Femur (tissue), 1 donor: ENCODE results near the gene MALRD1.
A peak's percentile ranks its signal among the peaks of the same experiment; 100 is the strongest.

ENCODE experiments used
- DNase-seq: peaks from one replicate; pipeline ENCODE4 v3.0.0-alpha.2; 2017

The MALRD1 gene

GRCh38 chr10:19245889-19246752 lies 197.5 kb downstream of the MALRD1 start:
- DNase-seq, result no peak

GRCh38 chr10:19247843-19248242 lies 199.2 kb downstream of the MALRD1 start:
- DNase-seq, result no peak

- no peak for DNase-seq
Observed at GRCh38 chr10:19250546-19250945, 201.9 kb downstream of the MALRD1 start.

- no peak for DNase-seq
Observed at GRCh38 chr10:19252531-19252930, 203.9 kb downstream of the MALRD1 start.

DNA sequence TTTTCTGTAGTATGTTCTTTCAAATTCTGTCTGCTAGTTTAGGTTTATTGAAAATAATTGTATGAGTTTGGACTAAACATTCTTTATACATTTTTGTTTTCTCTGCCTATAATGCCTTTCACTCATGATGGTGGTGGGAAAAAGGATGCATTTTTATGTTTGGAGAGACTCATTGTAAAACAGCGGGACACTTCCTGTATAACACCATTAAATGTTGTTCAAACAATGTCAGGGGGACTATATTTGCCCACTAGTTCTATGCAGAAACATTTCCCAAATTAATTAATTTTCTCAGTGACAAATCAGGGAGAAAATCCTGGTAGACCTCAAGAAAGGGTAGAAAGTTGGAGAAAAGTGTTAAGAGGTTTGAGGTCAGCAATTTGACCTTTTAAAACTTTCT lies 207.7 kb downstream of the MALRD1 start:
- no peak for DNase-seq

DNA sequence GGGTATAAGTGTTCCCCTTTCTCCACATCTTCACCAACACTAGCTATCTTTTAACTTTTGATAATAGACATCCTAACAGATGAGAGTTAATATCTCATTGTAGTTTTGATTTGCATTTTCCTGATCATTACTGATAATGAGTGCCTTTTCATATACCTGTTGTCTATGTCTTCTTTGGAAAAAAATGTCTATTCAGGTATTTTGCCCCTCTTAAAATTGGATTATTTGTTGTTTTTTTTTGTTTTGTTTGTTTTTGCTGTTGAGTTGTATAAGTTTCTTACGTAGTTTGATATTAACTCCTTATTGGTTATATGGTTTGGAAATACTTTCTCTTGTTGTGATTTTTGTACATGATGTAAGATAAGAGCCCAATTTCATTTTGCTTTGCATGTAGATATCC lies 214.7 kb downstream of the MALRD1 start:
- no peak for DNase-seq

- DNase-seq, result no peak
Observed at GRCh38 chr10:19283285-19283684, 234.7 kb downstream of the MALRD1 start.

DNA sequence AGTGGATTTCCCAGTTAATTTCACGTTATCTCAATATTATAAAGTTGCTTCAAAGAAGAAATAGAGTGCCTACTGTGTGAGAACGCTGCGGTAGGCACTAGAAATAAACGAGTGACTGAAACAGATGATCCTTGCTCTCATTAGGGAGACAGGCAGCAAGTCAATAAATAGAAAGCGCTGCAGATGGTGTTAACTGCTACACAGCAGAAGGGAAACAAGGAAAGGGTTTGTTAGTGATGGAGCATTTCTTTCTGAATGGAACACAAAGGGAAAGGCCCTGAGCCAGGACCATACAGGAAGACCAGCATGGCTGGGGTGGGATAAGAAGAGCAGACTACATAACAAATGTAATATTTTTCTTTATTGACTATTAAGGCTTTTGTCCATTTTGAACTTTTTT lies 235.2 kb downstream of the MALRD1 start:
- DNase-seq, result no peak

GRCh38 chr10:19290770-19291169 lies 242.2 kb downstream of the MALRD1 start:
- DNase-seq, result no peak

DNA sequence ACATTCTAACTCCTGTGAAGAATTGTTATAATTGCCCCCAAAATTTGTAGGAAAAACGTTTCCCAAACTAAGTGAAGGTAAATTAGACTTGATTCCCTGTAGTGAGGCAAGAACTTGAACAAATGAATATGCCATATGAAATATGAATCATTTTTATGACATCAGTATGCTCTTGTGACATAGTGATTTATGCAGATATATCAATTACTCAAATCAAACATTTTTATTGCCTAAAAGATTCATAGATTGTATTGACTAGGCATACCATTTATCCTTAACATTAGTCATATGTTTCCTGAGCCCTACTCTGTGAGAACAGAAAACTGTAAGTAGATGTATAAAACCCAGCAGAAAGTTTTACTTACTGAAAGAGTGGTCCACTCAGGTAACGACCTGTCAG lies 245.6 kb downstream of the MALRD1 start:
- DNase-seq, result no peak

GRCh38 chr10:19299645-19300044 lies 251.0 kb downstream of the MALRD1 start:
- DNase-seq, result no peak

DNA sequence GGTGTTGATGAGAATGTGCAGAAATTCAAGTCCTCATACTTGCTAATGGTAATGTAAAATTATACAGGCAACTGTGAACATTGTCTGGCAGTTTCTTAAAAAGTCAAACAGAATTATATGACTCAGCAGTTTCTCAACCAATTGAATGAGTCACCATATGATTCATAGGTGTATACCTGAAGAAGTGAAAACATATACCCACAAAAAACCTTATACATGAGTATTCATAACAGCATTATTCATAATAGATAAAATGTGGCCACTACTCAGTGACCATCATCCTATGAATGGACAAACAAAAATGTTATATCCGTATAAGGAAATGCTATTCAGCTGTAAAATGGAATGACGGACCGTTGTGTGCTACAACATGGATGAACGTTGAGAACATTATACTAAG lies 253.5 kb downstream of the MALRD1 start:
- DNase-seq, result no peak

- no peak for DNase-seq
Observed at GRCh38 chr10:19310066-19310465, 261.5 kb downstream of the MALRD1 start.

GRCh38 chr10:19316204-19316870 lies 267.7 kb downstream of the MALRD1 start:
- DNase-seq, result no peak

DNA sequence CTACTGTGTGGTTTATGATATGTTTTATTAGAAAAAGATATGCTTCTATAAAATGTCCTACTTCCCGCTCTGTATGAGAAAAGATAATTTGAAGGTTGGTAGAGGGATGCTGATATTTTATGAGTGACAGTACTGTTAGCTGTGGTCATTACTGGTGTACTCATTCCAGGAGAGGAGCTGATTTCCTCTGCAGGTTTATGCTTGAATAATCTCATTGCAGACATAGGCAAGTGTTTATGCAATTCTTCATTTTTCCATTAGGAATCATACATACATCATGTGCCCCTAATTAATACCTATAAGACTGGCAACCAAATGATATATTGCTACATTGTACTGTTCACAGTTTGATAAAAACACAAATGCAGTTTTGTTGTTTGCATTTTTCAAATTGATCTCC lies 269.4 kb downstream of the MALRD1 start:
- DNase-seq, result no peak

DNA sequence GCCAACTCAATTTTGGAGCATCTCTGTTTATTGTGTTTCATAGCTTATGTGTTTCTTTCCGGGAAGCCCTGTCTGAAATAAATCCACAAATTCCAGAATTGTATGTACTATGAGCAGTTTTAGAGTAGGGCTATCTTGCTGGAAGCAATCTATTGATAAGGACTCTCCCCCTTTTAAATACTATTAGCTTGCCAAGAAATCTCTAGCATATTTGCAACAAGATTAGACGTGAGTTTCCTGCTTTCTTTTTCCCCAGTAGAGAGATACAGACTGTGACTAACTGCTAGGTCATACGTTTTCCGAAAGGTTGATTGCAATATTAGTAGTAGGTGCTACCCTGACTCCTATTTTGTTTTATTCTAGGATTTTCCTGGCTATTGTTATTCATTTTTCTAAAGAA lies 277.0 kb downstream of the MALRD1 start:
- DNase-seq, result no peak

DNA sequence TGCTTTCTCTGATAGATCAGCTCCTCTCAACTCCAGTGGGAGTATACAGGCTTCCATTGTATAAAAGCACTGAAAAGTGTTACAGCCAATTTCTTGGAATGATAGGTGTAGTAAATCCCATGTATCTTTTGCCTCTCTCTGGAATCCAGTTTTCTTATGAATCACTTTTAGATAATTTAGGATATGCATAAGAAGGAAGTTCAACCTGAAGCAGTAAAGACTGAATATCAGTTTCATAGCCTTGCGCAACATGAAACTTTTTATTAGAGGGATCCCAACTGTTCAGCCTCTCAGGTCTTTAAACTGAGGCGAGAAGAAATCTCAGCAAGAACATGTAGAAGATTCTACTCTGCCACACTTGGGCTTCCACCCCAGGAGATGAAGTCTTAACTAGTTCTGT lies 280.0 kb downstream of the MALRD1 start:
- no peak for DNase-seq

- DNase-seq, result no peak
Observed at GRCh38 chr10:19329475-19329874, 280.9 kb downstream of the MALRD1 start.

DNA sequence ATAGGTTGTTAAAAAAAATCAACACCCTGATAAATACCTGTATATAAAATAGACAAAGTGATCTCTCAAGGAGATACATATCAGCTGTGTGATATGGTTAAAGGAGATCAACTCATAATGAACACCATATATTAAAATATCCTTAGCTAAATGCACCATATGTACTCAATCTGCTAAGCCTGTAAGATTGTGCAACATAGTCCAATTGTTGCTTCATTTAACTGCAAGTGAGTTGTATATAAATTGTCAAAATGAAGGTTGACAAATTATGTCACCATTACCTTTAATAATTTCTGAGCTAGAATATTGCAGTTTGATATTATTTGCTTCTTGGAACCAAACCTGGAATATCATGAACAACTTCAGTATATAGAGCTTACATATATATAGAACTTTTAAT lies 283.7 kb downstream of the MALRD1 start:
- no peak for DNase-seq

GRCh38 chr10:19333631-19334030 lies 285.0 kb downstream of the MALRD1 start:
- no peak for DNase-seq

GRCh38 chr10:19347621-19348020 lies 299.0 kb downstream of the MALRD1 start:
- peak; percentile 23 for DNase-seq

DNA sequence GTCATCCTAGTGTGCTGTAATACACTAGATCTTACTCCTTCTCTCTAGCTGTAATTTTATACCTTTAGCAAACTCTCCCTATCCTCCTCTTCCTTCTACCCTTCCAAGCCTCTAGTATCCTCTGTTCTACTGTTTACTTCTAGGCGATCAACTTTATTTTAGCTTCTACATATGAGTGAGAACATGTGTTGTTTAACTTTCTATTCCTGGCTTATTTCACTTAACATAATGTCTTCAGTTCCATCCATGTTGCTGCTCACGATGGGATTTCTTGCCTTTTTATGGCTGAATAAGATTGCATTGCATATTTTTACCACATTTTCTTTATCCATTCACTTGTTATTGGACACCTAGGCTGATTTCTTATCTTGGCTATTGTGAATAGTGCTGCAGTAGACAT lies 318.6 kb downstream of the MALRD1 start:
- DNase-seq, result no peak

DNA sequence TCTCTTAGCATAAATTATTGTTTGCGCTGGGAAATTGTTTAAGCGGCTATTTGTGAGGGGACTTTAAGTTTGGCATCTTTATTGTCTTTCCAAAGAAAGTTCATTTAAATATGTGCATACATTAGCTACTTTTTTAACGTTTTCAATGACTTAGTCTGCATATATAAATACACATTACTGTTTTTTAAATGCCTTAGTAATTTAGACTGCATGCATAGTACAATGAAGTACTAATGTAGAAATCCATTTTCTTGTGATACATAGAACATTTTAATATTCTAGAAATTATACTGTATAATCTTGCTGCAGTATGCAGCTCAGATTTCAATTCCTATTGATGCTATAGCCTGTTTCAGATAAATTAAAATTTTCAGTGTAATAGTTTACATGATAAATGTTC lies 325.4 kb downstream of the MALRD1 start:
- DNase-seq, result no peak

- DNase-seq, result no peak
Observed at GRCh38 chr10:19385846-19386450, 337.3 kb downstream of the MALRD1 start.
